ENCODE results near the gene PDE10A.

DNA sequence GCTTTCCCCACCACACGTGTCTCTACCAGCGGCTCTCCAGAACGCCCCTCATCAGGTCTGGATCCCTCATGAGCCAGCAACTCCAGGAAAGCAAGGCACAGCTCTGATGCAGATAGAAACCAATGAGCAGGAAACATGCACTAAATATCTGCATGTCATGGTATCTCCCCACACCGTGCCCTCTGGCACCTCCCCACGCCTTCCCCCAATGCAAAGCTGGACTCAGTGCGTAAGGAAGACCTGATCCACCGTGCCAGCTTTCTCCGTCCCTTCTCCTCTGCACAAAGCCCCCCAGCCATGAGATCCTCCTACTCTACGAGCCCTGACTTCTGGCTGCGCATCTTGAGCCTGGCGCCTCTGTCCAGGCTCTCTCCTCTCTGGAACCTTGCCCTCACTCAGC is 9.4 kb downstream of the PDE10A start:
- TF ChIP-seq, protein P1, sequence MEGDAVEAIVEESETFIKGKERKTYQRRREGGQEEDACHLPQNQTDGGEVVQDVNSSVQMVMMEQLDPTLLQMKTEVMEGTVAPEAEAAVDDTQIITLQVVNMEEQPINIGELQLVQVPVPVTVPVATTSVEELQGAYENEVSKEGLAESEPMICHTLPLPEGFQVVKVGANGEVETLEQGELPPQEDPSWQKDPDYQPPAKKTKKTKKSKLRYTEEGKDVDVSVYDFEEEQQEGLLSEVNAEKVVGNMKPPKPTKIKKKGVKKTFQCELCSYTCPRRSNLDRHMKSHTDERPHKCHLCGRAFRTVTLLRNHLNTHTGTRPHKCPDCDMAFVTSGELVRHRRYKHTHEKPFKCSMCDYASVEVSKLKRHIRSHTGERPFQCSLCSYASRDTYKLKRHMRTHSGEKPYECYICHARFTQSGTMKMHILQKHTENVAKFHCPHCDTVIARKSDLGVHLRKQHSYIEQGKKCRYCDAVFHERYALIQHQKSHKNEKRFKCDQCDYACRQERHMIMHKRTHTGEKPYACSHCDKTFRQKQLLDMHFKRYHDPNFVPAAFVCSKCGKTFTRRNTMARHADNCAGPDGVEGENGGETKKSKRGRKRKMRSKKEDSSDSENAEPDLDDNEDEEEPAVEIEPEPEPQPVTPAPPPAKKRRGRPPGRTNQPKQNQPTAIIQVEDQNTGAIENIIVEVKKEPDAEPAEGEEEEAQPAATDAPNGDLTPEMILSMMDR (IDR thresholded peaks at IDR 0.05): no peak
- TF ChIP-seq POLR2AphosphoS5 (IDR thresholded peaks at IDR 0.05): no peak

Data from suprapubic skin (tissue), 3 donors.